ENCODE data around the gene S100A5. TPM values are rescaled to one million over a fixed set of nuclear protein-coding genes. Genes with fewer than 3 reads are reported as not detected.
"Not testable (repeated sequence)": the region's sequence is repeated elsewhere in the genome, so short reads cannot be mapped to it uniquely, and the experiment has no call there.

The S100A5 gene, protein sequence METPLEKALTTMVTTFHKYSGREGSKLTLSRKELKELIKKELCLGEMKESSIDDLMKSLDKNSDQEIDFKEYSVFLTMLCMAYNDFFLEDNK
- polyA plus RNA-seq (ENCODE audit: insufficient read length in 4 of 4) = 1 to 10 TPM in 2 of 4 donors, under 1 TPM in 2; 0.76 to 1.3 (median 1.1) TPM

DNA sequence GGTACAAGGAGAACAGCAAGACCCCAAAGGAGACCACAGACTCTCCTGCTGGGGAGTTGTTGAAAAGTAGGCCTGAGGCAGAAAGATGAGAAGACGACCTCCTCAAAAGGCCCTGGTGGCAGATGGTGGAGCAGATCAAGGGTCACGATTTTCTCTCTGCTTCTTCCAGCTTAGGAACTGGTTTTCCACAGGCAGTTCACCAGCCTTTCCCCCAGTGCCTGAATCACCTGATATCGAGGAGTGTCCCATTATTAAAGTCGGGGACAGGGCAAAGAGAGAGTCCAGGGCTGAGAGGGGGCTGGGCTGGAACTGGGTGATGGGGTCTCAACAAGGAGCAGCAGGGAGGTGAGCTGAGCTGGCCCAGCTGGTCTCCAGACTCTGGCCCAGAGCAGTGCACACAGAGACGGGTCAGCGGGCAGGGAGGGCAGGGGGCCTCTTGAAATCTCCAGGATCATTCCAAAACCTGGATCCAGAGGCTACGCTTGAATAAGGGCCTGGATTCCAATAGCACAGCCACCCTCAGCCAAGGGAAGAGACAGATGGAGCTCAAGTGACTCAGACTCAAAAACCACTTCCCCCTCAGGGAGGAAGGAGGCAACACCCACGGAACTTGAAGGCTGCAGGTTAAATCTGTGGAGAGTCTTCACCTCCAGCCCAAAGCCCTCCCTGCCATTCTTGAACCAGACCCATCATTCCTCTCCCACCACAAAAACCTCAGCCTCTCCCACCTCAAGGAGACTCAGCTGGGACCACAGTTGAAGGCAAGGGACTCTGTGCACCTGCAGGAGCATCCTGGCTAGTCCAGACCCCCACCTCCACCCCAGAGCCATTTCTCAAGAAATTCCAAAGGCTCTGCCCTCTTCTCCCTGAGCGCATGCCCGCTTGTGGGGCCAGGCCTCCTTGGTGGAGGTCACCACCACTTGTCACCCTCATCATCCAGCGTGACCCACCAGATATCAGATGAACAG, at the start of gene S100A5:
TSS of gene S100A5 (minus strand) at position 541 of the 968 bp plus-strand sequence. CDS start 743 bp downstream, outside the sequence.
- no peak for DNase-seq (ENCODE audit: low read depth in 4 of 4, low spot score in 2 of 4)

DNA sequence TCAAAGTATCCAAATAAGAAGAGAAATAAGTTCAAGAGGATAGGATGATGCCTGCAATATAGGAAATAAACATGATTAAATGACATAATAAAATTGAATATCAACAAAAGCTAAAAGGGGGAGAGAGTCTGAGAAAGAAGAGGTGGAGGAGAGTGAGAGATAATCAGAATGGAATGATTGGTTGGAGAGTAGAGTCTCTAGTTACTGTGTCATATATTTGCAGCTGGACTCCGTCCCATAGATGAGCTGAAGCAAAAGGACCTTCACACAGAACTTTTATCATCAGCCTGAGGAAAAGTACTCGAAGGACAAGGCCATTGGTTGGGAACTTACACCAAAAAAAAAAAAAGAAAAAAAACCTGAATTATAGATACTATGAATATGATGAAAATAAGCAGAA, 47.7 kb upstream of the S100A5 start:
- no peak for DNase-seq (ENCODE audit: low read depth in 4 of 4, low spot score in 2 of 4)

DNA sequence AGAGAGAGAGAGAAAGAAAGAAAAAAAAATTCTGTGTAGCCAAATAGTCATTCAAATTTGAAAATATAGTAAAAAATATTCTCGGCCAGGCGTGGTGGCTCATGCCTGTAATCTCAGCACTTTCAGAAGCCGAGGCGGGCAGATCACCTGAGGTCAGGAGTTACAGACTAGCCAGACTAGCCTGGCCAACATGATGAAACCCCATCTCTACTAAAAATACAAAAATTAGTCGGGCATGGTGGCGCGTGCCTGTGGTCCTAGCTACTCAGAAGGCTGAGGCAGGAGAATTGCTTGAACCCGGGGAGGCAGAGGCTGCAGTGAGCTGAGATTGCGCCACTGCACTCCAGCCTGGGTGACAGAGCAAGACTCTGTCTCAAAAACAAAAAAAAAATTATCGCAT, 47.3 kb upstream of the S100A5 start:
- not testable (repeated sequence) for DNase-seq (ENCODE audit: low read depth in 4 of 4, low spot score in 2 of 4)

DNA sequence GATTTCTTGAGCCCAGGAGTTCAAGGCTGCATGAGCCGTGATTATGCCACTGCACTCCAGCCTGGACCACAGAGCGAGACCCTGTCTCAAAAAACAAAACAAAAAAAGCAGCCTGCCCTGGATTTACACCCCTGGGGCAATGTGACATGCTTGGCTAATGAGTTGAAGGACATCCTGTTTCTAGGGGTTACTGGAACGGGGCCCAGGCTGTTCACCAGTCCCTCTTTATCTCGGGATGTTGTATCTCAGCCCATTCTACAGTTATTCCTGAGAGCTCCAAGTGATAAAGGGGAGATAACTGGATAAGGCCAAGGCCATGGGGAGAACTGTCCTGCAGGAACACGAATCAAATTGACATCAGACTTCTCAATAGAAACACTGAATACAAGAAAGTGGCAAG, 46.6 kb upstream of the S100A5 start:
- DNase-seq (ENCODE audit: low read depth in 4 of 4, low spot score in 2 of 4) = no peak

DNA sequence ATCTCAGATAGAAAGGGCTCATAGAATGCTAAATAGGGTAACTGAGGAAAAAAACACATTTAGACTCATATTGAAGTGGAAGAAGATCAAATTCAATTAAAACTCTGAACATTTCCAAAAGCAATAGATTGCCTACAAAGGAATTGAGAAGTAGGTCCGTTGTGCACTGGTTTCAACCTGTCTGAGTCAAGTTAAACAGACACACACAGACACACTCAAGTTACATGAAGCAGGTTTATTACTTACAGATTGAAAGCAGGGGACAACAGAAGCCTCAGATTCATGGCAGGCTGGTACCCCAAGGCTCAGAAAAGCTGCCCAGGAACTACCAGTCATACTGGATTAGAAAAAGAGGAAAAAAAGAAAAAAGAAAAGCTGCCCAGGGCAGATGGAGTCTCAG, 45.6 kb upstream of the S100A5 start:
- DNase-seq (ENCODE audit: low read depth in 4 of 4, low spot score in 2 of 4) = no peak

DNA sequence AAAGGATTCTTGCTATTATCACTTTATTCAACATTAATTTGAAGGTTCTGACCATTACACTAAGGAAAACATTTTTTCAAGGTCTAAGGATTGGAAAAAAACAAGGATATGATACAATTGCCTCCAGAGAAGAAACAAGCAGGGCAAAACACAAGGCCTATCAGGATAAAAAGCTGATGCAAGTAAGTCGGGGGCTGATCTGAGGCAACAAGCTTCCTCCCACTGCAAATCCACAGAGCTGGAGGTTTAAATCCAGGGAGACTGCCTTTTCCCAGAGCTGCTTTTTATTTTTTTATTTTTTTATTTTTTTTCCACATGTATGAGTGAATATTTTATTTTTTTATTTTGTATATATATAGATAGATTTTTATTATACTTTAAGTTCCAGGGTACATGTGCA, 44.3 kb upstream of the S100A5 start:
- DNase-seq (ENCODE audit: low read depth in 4 of 4, low spot score in 2 of 4) = no peak

DNA sequence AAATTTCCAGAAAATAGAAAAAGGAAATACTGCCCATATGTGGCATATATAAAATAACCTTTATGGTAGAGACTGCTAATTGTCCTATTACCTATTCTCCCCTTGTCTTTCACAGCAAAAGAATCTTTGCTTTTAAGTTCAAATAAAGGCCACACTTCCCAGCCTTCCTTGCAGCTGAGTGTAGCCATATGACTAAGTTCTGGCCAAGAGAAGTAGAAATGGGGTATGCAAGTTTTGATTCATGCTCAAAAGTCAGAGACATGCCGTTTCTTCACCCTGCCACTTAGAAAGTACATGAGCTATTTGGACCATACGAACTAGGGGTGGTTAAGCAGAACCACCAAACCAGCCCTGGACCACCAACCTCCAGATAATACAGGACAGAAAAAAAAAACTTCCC, 43.2 kb upstream of the S100A5 start:
- no peak for DNase-seq (ENCODE audit: low read depth in 4 of 4, low spot score in 2 of 4)

DNA sequence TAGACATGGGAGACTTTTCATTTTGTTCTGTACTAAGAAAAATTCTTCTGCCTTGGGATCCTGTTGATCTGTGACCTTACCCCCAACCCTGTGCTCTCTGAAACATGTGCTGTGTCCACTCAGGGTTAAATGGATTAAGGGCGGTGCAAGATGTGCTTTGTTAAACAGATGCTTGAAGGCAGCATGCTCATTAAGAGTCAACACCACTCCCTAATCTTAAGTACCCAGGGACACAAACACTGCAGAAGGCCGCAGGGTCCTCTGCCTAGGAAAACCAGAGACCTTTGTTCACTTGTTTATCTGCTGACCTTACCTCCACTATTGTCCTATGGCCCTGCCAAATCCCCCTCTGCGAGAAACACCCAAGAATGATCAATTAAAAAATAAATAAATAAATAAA, 42.8 kb upstream of the S100A5 start:
- not testable (repeated sequence) for DNase-seq (ENCODE audit: low read depth in 4 of 4, low spot score in 2 of 4)

DNA sequence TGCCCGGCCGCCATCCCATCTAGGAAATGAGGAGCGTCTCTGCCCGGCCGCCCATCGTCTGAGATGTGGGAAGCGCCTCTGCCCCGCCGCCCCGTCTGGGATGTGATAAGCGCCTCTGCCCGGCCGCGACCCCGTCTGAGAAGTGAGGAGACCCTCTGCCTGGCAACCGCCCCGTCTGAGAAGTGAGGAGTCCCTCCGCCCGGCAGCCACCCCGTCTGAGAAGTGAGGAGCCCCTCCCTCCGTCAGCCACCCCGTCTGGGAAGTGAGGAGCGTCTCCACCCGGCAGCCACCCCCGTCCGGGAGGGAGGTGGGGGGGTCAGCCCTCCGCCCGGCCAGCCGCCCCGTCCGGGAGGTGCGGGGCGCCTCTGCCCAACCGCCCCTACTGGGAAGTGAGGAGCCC, 42.1 kb upstream of the S100A5 start:
- not testable (repeated sequence) for DNase-seq (ENCODE audit: low read depth in 4 of 4, low spot score in 2 of 4)

DNA sequence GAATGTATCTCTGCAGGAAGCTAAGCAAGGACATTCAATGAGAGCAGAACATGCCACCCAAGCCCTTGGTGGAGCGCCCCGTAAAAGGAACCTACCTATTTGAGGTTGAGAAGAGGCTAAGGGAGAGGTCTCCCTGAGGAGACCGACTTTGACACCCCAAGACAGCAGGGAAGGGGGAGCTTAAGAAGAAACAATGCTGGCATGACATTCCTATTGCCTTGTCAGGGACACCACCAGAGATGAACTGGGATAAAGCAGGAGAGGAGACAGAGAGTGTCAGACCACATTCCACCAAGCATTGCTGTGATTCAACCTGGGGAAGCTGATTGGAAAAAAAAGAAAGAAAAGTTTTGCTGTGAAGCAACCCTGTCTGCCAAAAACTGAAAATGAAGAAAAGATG, 38.2 kb upstream of the S100A5 start:
- no peak for DNase-seq (ENCODE audit: low read depth in 4 of 4, low spot score in 2 of 4)

DNA sequence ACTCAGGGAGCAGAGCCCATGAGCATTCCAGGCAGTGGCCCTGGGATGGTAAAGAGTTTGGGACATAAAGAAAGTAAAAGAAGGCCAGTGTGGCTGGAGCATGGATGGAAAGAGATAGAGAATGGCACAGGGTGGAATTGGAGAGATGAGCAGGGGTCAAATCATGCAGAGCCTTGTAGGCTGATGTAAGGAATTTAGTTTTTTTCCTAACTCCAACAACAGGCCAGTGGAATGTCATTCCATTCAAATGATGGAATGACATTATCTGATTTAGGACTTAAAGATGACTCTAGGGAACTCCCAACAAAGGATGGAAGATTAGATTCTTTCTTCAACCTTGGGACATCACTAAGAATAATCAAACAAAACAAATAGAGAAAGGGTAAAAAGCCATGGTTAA, 37.8 kb upstream of the S100A5 start:
- no peak for DNase-seq (ENCODE audit: low read depth in 4 of 4, low spot score in 2 of 4)

DNA sequence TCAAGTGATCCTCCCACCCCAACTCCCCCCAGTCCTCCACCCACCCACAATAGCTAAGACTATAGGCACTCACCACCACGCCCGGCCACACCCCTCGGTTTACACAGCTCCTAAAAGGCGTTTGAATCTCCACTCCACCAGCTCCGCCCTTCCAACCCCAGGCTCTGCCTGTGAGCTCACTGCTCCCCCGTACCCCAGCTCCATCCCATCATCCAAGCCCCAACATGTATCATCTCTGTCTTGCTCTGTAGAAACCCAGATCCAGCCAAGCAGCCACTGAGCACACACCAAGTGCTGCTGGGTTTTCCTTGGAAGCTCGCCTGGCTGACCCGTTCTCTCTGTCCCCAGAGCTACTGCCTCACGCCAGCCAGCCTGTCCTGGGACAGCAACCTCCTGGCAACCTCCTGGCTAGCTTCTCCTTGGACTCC, 36.9 kb upstream of the S100A5 start:
- DNase-seq (ENCODE audit: low read depth in 4 of 4, low spot score in 2 of 4) = no peak

DNA sequence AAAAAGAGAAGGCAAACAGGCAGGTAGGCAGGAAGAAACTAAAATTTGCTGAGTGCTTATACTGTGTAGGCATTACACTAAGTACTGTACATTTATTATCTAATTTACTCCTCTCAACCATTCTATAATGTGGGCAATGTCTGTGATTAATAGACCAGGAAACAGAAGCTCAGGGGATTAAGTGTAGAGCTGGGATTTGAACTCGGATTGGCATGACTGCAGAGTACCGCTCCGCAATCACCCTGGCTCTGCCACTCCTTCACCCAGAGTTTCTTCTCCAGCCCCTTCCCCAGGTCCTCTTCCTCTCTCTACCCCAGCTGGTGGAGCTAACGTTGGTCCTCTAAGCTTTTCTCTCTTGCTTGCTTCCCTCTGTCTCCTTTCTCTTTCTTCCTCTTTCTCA, 36.4 kb upstream of the S100A5 start:
- no peak for DNase-seq (ENCODE audit: low read depth in 4 of 4, low spot score in 2 of 4)

DNA sequence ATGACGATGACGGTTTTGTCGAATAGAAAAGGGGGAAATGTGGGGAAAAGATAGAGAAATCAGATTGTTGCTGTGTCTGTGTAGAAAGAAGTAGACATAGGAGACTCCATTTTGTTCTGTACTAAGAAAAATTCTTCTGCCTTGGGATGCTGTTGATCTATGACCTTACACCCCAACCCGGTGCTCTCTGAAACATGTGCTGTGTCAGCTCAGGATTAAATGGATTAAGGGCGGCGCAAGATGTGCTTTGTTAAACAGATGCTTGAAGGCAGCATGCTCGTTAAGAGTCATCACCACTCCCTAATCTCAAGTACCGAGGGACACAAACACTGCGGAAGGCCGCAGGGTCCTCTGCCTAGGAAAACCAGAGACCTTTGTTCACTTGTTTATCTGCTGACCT, 34.8 kb upstream of the S100A5 start:
- DNase-seq (ENCODE audit: low read depth in 4 of 4, low spot score in 2 of 4) = not testable (repeated sequence)

DNA sequence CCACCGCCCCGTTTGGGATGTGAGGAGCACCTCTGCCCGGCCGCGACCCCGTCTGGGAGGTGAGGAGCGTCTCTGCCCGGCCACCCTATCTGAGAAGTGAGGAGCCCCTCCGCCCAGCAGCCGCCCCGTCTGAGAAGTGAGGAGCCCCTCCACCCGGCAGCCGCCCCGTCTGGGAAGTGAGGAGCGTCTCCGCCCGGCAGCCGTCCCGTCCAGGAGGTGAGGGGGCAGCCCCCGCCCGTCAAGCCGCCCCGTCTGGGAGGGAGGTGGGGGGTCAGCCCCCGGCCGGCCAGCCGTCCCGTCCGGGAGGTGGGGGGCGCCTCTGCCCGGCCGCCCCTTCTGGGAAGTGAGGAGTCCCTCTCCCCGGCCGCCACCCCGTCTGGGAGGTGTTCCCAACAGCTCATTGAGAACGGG, 34.4 kb upstream of the S100A5 start:
- not testable (repeated sequence) for DNase-seq (ENCODE audit: low read depth in 4 of 4, low spot score in 2 of 4)

DNA sequence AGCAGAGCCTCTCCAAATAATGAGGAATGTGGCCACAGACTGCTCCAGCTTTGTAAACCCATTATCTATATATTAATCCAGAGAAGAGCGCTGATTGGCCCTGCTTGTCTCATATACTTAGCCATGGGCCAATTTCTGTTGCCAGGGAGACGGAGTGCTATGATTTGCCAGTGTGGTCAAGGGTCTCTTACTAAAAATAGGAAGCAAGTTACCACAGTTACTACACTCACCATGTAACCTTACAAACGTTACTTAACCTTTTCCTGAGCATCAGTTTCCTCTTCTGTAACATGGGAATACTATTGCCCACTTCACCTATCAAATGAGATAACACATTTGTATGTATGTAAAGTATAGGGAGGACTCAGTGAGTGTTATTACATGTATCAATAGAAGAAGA, 32.6 kb upstream of the S100A5 start:
- DNase-seq (ENCODE audit: low read depth in 4 of 4, low spot score in 2 of 4) = no peak

DNA sequence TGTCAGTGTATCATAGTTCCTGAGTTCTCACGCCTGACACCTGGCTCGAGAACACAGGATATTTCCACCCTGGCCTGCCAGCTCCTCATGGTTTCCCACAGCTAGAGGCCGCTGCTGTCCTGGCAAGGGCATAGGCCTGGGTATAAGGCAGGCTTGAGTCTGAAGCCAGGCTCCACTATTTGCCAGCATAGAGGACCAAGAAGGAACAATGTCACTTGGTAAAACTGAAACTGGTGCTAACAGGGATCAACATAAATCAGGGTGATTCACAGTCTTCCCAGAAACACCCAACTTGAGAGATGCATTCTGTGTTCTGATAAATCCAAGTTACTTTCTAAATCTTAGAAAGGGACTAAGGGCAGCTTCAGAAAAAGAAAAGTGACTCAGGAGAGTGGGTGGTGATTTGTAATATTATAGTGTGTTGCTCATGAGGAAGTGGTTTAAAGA, 31.9 kb upstream of the S100A5 start:
- no peak for DNase-seq (ENCODE audit: low read depth in 4 of 4, low spot score in 2 of 4)

DNA sequence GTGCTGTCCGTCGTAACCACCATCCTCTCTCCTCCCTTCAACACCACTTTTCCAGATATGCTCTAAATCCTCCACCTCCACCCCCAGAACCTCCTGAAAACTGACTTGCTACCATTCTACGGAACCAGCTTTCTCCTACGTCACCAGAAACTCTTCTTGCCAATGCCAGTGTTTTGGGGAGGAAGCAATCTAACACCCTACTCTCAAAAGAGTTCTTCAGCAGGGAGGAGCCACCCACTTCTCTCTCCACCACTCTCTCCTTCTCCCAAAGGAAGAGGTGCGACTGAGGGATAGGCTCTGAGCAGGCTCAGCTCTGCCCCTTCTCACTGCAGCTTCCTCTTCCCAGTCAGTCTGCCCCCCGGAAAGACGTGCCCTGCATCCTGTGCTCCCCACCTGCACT, 31.0 kb upstream of the S100A5 start:
- DNase-seq (ENCODE audit: low read depth in 4 of 4, low spot score in 2 of 4) = no peak

DNA sequence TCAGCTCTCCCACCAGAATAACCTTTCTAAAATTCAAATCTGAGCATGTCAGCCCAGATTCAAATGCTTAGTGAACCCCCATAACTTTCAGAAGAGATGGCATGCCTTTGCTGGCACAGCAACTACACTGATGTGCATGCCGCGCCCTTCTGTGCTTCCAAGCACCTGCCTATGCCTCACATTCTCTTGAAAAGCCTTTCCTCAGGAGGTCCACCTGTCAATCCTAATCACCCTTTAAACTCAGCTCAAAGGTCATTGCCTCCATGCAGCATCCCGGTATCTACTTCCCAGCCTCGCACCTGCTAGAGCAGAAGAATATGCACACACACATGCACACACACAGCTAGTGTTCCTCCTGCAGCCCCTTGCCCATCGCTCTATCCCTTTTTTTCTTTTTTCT, 30.1 kb upstream of the S100A5 start:
- no peak for DNase-seq (ENCODE audit: low read depth in 4 of 4, low spot score in 2 of 4)

DNA sequence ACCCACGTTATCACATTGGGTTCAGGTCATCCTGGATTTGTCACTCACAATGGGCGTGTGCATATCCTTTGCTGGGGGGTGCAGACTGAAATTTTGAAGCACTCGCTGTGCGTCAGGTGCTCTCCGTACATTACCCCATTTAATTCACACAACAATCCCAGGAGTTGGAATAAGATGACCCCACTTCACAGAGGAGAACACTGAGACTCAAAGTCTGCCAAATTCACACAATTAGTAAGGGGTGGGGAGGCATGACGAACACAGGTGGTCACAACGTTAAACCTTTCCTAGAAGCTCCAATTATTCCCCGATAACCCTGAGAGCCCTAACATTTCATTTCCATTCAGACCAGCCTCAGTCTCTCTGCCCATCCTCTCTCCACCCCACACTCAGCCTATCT, 28.7 kb upstream of the S100A5 start:
- no peak for DNase-seq (ENCODE audit: low read depth in 4 of 4, low spot score in 2 of 4)

DNA sequence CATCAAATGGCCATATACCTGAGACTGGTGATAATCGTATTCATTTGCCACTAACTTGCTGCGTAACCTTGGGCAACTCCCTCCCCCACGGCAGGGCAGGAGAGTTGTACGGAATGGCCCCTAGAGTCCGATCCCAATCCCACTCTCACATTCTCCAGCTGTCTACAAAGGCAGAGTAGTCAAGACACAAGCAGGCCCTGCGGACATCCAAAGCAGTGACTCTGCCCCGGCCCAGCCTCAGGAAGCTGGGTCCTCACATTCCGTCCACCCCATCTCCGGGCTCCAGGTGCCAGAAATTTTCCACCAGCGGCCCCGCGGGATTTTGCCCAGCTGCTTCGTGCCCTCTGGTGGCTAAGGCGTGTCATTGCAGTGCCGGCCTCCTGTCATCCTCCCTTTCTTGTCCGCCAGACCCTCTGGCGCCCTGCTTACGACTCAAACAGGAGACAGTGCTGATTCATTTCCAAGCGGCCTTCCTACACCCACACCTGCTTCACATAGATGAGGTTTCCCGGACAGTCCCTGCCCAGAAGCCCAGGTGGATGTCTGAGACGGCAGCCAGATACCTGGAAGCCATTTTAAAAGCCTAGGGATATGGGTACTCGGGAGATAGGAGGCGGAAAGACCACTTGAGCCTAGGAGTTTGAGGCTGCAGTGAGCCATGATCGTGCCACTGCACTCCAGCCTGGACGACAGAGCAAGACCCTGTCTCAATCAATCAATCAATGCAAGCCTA, 27.8 kb upstream of the S100A5 start:
- peak in 3 of 4 donors; percentile 69 to 86 (median 82) for DNase-seq (ENCODE audit: low read depth in 4 of 4, low spot score in 2 of 4)
